Sigmoid colon (tissue), 4 donors: ENCODE measurements around the gene MRPL34.

Source experiments
- CTCF ChIP-seq, 4 experiments: fragments of 450-650 bp in 3 of 4; fragments of 200-600 bp in 1 of 4; IDR thresholded peaks; one replicate each; pipeline ENCODE4 v1.5.1; 2016 to 2019; ENCODE audit warnings: antibody characterized with exemption in 4 of 4, mild to moderate bottlenecking in 3 of 4, moderate library complexity in 2 of 4
- POLR2A ChIP-seq, 2 donors: fragments of 450-650 bp; IDR thresholded peaks; one replicate each; pipeline ENCODE4 v1.6.1; 2016; ENCODE audit warnings: antibody characterized with exemption in 2 of 2, mild to moderate bottlenecking in 2 of 2, moderate library complexity in 2 of 2
- POLR2AphosphoS5 ChIP-seq, 4 donors: sonication (generic); formaldehyde crosslinking; IDR thresholded peaks; one replicate each; pipeline ENCODE4 v1.6.1; 2017; ENCODE audit warnings: antibody characterized with exemption in 4 of 4

- TF ChIP-seq CTCF (IDR thresholded peaks at IDR 0.05) (no peak), POLR2AphosphoS5 (IDR thresholded peaks at IDR 0.05) (no peak), POLR2A (IDR thresholded peaks at IDR 0.05) (no peak)
Observed at GRCh38 chr19:17338433-17339078, 32.9 kb downstream of the MRPL34 start.
